Measurements from ENCODE around the gene DDI2.

DNA sequence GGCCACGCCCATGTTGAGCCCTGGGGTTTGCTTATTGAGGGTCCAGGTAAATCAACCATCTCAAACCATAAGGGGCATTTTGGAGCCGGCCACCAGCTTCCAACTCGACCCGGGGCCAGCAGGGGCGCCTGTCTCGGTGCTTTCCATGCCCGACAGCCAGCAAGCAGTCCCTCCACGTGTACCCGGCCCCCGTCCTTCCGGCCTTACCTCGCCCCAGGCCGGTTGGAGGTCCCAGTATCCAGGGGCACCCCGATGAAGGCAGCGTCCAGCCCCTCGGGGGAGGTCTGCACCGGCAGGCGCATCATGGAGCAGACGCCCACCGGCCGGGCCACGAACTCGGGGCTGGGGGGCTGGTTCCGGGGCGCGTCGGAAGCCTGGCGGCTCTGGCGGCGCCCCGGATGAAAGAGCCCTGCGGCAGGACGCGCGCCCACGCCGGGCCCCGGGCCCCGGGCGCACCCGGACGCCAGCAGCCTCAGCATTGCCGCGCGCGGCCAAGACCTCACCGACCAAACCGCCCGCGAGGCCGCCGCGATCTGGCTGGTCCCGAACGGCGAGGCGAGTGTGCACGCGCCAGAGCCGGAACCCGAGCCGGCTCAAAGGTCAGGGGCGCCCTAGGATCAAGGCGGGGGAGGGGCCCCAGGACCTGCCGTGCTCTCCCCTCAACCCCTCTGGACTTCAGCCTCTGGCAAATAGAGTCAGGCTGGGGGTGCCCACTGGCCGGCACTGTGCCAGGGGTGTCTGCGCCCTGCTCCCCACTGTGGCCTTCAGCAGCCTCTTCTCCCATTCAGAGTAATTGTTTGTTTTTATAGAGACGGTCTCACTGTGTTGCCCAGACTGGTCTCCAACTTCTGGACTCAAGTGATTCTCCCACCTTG lies 32.5 kb upstream of the DDI2 start, which contains the start of gene AGMAT:
- TF ChIP-seq, protein P1, sequence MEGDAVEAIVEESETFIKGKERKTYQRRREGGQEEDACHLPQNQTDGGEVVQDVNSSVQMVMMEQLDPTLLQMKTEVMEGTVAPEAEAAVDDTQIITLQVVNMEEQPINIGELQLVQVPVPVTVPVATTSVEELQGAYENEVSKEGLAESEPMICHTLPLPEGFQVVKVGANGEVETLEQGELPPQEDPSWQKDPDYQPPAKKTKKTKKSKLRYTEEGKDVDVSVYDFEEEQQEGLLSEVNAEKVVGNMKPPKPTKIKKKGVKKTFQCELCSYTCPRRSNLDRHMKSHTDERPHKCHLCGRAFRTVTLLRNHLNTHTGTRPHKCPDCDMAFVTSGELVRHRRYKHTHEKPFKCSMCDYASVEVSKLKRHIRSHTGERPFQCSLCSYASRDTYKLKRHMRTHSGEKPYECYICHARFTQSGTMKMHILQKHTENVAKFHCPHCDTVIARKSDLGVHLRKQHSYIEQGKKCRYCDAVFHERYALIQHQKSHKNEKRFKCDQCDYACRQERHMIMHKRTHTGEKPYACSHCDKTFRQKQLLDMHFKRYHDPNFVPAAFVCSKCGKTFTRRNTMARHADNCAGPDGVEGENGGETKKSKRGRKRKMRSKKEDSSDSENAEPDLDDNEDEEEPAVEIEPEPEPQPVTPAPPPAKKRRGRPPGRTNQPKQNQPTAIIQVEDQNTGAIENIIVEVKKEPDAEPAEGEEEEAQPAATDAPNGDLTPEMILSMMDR (IDR thresholded peaks at IDR 0.05 in 2 of 3, conservative IDR thresholded peaks at IDR 0.05 in 1 of 3; ENCODE audit: control insufficient read depth in 2 of 3, extremely low read depth in 1 of 3, insufficient read depth in 1 of 3, low read depth in 3 of 3, low read length in 3 of 3): peak; percentile 18 to 42 (median 39); a peak in 4 of 6 replicates
- TF ChIP-seq TAF1 (IDR thresholded peaks at IDR 0.05; ENCODE audit: borderline replicate concordance, low read depth, low read length): no peak
- no peak; the same call in 1 of the 2 replicates for TF ChIP-seq HCFC1 (IDR thresholded peaks at IDR 0.05; ENCODE audit: low read length)

Data from GM12878 (cell line).